ENCODE results near the gene MTERF2. TPM values are rescaled to one million over a fixed set of nuclear protein-coding genes. Genes with fewer than 3 reads are reported as not detected.

The MTERF2 gene
- total RNA-seq, 1 experiment from 2014 or later = 7.0 TPM

GRCh38 chr12:106956048-106956578, 30.8 kb downstream of the MTERF2 start (continued):
- TF ChIP-seq ETV6 (CRISPR knock-in tag; IDR thresholded peaks at IDR 0.05) (peak; percentile 71), ZNF317 (CRISPR knock-in tag; IDR thresholded peaks at IDR 0.05; ENCODE audit: borderline replicate concordance, low read depth) (no peak), ZNF281 (CRISPR knock-in tag; IDR thresholded peaks at IDR 0.05) (no peak; the same call in 1 of the 2 replicates), ZNF671 (CRISPR knock-in tag; IDR thresholded peaks at IDR 0.05) (no peak), SOX15 (CRISPR knock-in tag; IDR thresholded peaks at IDR 0.05) (no peak), CREM (CRISPR knock-in tag; IDR thresholded peaks at IDR 0.05) (0 out of 2 replicates have a peak, but pooled peaks have one; percentile 20), JAZF1 (CRISPR knock-in tag; IDR thresholded peaks at IDR 0.05) (no peak), KAT7 (CRISPR knock-in tag; IDR thresholded peaks at IDR 0.05; ENCODE audit: borderline replicate concordance) (no peak)

- POLR2A ChIA-PET = interaction anchor here (0.5 to 1.7 kb wide), 6 partner anchors 31 to 1090 kb away, joined by 3 to 7 read pairs (median 4); partner anchors contain the start of gene MTERF2
- peak; percentile 89 for DNase-seq (ENCODE audit: low spot score)
- peak within 1 kb of the TSS; percentile 97 for H3K4me3 Mint-ChIP-seq
- peaks cover 41% of the 10 kb centered on the region for H3K27me3 Mint-ChIP-seq (ENCODE audit: low read depth)
- H3K4me1 Mint-ChIP-seq = peaks cover 8% of the 10 kb centered on the region
- peak; percentile 79 for ATAC-seq
- H3K36me3 Mint-ChIP-seq = no peaks in the 10 kb centered on the region
- H3K9me3 Mint-ChIP-seq = peaks cover 4% of the 10 kb centered on the region; the same call in 1 of the 2 replicates
- peak within 1 kb of the TSS; percentile 94 for H3K27ac Mint-ChIP-seq
- CTCF ChIA-PET = interaction anchor here (1.0 to 2.9 kb wide), 5 partner anchors 36 to 598 kb away, joined by 3 to 18 read pairs (median 10); partner anchors contain the start of genes CRY1 and POLR3B
- TF ChIP-seq ZNF219 (CRISPR knock-in tag; IDR thresholded peaks at IDR 0.05; ENCODE audit: borderline replicate concordance) (no peak; the same call in 1 of the 2 replicates), ZSCAN18 (CRISPR knock-in tag; IDR thresholded peaks at IDR 0.05) (no peak), PREB (CRISPR knock-in tag; IDR thresholded peaks at IDR 0.05; ENCODE audit: borderline replicate concordance) (no peak), NFATC4 (CRISPR knock-in tag; IDR thresholded peaks at IDR 0.05) (no peak), CBFB (CRISPR knock-in tag; IDR thresholded peaks at IDR 0.05; ENCODE audit: low read depth) (no peak), ZNF138 (CRISPR knock-in tag; conservative IDR thresholded peaks at IDR 0.05) (no peak), ZNF425 (CRISPR knock-in tag; conservative IDR thresholded peaks at IDR 0.05) (no peak), NFE2L1 (CRISPR knock-in tag; IDR thresholded peaks at IDR 0.05) (no peak), HMGXB4 (CRISPR knock-in tag; IDR thresholded peaks at IDR 0.05) (peak; percentile 95; the same call in 1 of the 2 replicates), E2F4 (CRISPR knock-in tag; IDR thresholded peaks at IDR 0.05; ENCODE audit: borderline replicate concordance, low read depth) (no peak; the same call in 1 of the 2 replicates), EMX1 (CRISPR knock-in tag; IDR thresholded peaks at IDR 0.05) (no peak), GABPB1 (CRISPR knock-in tag; IDR thresholded peaks at IDR 0.05) (peak; percentile 41; the same call in 1 of the 2 replicates), KAT7 (CRISPR knock-in tag; IDR thresholded peaks at IDR 0.05; ENCODE audit: borderline replicate concordance) (no peak), MXD4 (CRISPR knock-in tag; IDR thresholded peaks at IDR 0.05; ENCODE audit: borderline replicate concordance) (no peak), ZNF121 (CRISPR knock-in tag; IDR thresholded peaks at IDR 0.05) (no peak), CREB1 (CRISPR knock-in tag; IDR thresholded peaks at IDR 0.05) (no peak), RORB (CRISPR knock-in tag; IDR thresholded peaks at IDR 0.05) (peak; percentile 73; the same call in 1 of the 2 replicates)
Observed at GRCh38 chr12:106955377-106956047, 31.4 kb downstream of the MTERF2 start, which contains the start of gene TMEM263. TMEM263 (plus strand) TSS chr12:106955907; CDS start chr12:106967117, 11,210 bp downstream.
